Activated CD4-positive, alpha-beta T cell treated with anti-CD3 and anti-CD28 coated beads for 36 hours (primary cell): ENCODE results near the gene RTN4IP1. TPM values are rescaled to one million over a fixed set of nuclear protein-coding genes. Genes with fewer than 3 reads are reported as not detected.
A peak's percentile ranks its signal among the peaks of the same experiment; 100 is the strongest.
"Not testable (repeated sequence)": the region's sequence is repeated elsewhere in the genome, so short reads cannot be mapped to it uniquely, and the experiment has no call there.

Experiments used
- ATAC-seq: fragments of 200-7000 bp; cut with Tn5 transposase; one replicate; pipeline ENCODE4 v1.10.0; 2021; ENCODE audit warnings: mild to moderate bottlenecking, moderate library complexity
- CTCF ChIA-PET: fragments of 350-600 bp; sonication (Branson Sonifier 250); formaldehyde crosslinking; loops from one replicate; lab custom pipeline; 2021; ENCODE audit warnings: antibody characterized with exemption; lab: Charles Lee
- POLR2A ChIA-PET: fragments of 350-600 bp; sonication (Branson Sonifier 250); formaldehyde crosslinking; loops from one replicate; lab custom pipeline; 2021; ENCODE audit warnings: antibody characterized with exemption, inconsistent platforms; lab: Charles Lee
- DNase-seq: peaks from one replicate; pipeline ENCODE4 v3.0.0-alpha.2; 2020
- H3K27ac Mint-ChIP-seq: one replicate; pipeline ENCODE4 v1.8.0; 2021; ENCODE audit warnings: mixed read lengths
- H3K27me3 Mint-ChIP-seq: one replicate; pipeline ENCODE4 v1.8.0; 2021; ENCODE audit warnings: mixed read lengths
- H3K36me3 Mint-ChIP-seq: one replicate; pipeline ENCODE4 v1.8.0; 2021; ENCODE audit warnings: low read depth, mixed read lengths
- H3K4me1 Mint-ChIP-seq: one replicate; pipeline ENCODE4 v1.8.0; 2021; ENCODE audit warnings: mixed read lengths
- H3K4me3 Mint-ChIP-seq: one replicate; pipeline ENCODE4 v1.8.0; 2021; ENCODE audit warnings: mild to moderate bottlenecking, moderate library complexity, mixed read lengths
- H3K9me3 Mint-ChIP-seq: one replicate; pipeline ENCODE4 v1.8.0; 2021; ENCODE audit warnings: low read depth, mixed read lengths
- intact Hi-C, 2 experiments: fragments of 100-400 bp; cut with DNase I in 1 of 2; cut with micrococcal nuclease in 1 of 2; formaldehyde crosslinking; loops; one replicate each; pipeline versions ENCODE4 v1.14.2 to v1.15.1; 2022 to 2024; cut with DNase I, micrococcal nuclease
- total RNA-seq, 2 experiments: library from RNA; stranded (reverse); gene quantifications; one replicate each; pipeline ENCODE4 v1.2.3, GENCODE V29; 2021

Gene RTN4IP1
- total RNA-seq, 2 experiments from 2014 or later, result 4.8 to 9.3 TPM

DNA sequence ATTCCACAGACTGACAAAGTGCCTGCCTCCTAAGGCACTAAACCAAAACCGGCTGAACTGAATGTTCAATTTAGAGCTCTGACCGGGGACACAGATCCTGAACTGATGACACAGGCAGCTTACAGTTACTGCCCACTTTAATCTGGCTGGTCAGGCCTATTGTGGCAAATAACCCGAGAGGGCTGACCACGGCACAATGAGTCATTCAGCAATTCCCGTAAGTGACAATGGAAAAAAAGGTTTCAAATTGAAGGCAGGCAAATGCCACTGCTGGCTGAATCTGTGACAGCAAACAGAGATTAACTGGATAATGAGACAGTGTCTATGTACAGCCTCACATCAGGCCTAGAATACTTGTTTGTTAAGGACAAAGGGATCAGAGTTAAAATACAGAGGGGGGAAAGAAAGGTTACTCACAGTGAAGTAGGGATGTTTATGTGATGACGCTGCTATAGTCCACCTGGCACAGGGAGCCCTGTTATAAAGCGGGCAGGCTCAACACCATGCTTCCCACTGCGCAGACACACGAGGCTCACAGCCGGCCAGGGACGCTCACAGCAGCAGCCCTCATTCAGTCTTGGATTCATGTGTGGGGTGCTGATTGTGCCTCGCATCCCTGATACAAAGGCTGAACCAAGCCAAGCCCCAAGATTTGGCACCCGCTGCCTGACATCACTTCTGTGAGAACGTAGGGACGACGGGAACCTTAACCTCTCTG, 54.4 kb downstream of the RTN4IP1 start:
- intact Hi-C loops, result no loop called here
- Mint-ChIP-seq H3K36me3 (peaks cover 8% of the 10 kb centered on the region), H3K4me3 (no peak overlapping the region), H3K4me1 (no peaks in the 10 kb centered on the region), H3K27ac (peak overlapping the region; percentile 55), H3K27me3 (no peaks in the 10 kb centered on the region), H3K9me3 (no peaks in the 10 kb centered on the region)
- peak; percentile 12 for ATAC-seq
- CTCF ChIA-PET, result interaction anchor here (1.4 to 10.3 kb wide), 2 partner anchors 128 to 404 kb away, joined by 3 to 280 read pairs; no protein-coding TSS in a partner anchor
- DNase-seq, result no peak
- POLR2A ChIA-PET, result no interaction called here

DNA sequence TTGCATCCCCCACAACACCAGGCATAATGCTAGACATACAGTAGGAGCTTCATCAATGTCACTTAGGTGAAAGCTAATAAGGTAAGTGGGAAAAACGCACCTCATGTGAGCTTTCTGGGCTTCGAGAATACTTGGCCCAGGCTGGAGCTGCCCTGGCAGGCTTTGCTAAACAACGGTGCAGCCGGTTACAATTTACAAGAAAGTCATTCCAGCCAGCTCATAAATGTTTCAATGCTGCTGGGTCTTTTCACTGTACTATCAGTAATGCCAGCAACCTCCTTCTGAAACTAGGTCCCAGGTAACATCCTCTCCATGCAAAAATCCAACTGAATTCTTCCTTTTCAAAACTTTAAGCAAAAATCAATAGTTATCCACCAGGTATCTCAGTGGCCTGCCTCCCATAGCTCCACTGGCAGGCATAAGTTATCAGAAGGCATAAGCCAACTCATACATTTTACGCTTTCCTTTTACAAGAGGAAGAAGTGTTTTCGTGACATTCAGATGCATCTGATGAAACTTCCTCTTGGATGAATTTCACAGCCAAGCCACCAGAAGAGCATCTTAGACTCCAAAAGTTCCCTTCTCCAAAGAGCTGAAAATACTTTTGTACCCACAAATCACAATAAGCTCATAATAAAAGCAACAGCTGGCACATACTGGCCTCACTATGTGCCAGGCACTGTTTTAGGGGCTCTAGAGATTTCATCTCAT, 56.3 kb downstream of the RTN4IP1 start:
- Mint-ChIP-seq H3K27me3 (no peaks in the 10 kb centered on the region), H3K27ac (no peak overlapping the region), H3K4me1 (peaks cover 7% of the 10 kb centered on the region), H3K36me3 (peaks cover 10% of the 10 kb centered on the region), H3K9me3 (no peaks in the 10 kb centered on the region), H3K4me3 (no peak overlapping the region)
- no peak for ATAC-seq
- no peak for DNase-seq
- POLR2A ChIA-PET, result no interaction called here
- intact Hi-C loops, result no loop called here
- CTCF ChIA-PET, result interaction anchor here (0.6 to 10.3 kb wide), 8 partner anchors 8 to 419 kb away, joined by 3 to 280 read pairs (median 3); no protein-coding TSS in a partner anchor

DNA sequence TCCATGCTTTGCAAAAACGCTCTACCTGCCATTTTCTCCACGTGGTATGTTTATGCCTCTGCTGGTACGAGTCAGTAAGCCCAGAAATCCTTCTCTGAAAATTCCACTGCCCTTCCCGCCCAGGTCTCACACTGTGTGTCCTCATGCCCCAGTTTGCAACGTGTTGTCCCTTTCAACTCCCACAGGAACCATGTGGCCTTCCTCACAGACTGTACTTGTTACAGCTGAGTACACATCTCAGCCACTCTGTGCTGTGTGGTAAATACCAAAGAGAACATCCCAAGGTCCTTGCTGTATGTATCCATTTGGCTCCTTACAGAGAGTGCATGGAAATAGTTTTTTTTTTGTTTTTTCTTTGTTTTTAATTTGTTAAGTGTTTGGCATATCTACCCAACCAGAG, 56.9 kb downstream of the RTN4IP1 start:
- Mint-ChIP-seq H3K36me3 (peaks cover 13% of the 10 kb centered on the region), H3K4me1 (peaks cover 7% of the 10 kb centered on the region), H3K27ac (no peak overlapping the region), H3K4me3 (no peak overlapping the region), H3K27me3 (no peaks in the 10 kb centered on the region), H3K9me3 (no peaks in the 10 kb centered on the region)
- intact Hi-C loops, result no loop called here
- POLR2A ChIA-PET, result no interaction called here
- ATAC-seq (no peak), DNase-seq (no peak)
- CTCF ChIA-PET, result interaction anchor here (0.6 to 10.3 kb wide), 5 partner anchors 10 to 126 kb away, joined by 3 to 280 read pairs (median 3); no protein-coding TSS in a partner anchor

DNA sequence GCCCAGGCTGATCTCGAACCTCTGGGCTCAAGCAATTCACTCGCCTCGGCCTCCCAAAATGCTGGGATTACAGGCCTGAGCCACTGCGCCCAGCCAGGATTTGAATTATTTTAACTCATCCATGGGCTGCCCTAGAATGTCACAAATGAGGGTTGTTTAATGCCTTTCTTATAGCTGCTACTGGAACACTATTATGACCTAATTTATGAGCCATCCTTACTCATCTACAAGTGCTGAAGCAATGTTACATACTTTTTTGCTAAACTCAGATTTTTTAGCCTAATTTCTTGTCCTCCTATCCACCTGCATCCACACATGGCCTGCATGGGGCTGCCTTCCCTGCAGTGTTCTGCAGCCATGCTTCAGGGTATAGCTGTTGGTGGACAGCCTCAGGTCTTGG, 59.9 kb downstream of the RTN4IP1 start:
- no peak overlapping the region for H3K4me3 Mint-ChIP-seq
- H3K36me3 Mint-ChIP-seq, result peaks cover 28% of the 10 kb centered on the region
- no peak overlapping the region for H3K27ac Mint-ChIP-seq
- H3K27me3 Mint-ChIP-seq, result no peaks in the 10 kb centered on the region
- CTCF ChIA-PET, result interaction anchor here (0.7 to 10.3 kb wide), 3 partner anchors 23 to 123 kb away, joined by 3 to 280 read pairs (median 4); no protein-coding TSS in a partner anchor
- ATAC-seq, result no peak
- POLR2A ChIA-PET, result no interaction called here
- H3K9me3 Mint-ChIP-seq, result no peaks in the 10 kb centered on the region
- intact Hi-C loops, result loop anchor here in 1 of 2 experiments (5.0 to 10.0 kb wide), 2 partner anchors 205 to 408 kb away; partner anchors contain the start of gene CRYBG1
- peaks cover 11% of the 10 kb centered on the region for H3K4me1 Mint-ChIP-seq
- no peak for DNase-seq

DNA sequence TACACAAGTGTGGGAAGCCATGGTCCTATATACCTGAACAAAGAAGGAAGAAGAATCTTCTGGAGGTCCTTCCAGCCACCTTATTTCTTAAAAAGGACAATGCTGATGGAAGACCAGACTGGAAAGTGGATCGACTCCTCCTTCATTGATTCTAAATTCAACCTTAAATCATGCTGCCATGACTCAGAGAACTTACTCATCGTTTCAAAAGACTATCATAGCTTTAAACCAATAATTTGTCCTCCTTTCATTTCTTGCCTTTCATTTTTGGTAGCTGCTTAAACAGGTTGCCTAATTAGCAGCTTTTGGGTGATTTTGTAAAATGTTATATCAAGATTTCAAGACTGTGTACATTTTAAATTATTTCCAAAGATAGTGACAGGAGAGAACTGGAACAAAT, 60.8 kb downstream of the RTN4IP1 start:
- H3K27me3 Mint-ChIP-seq, result no peaks in the 10 kb centered on the region
- peaks cover 32% of the 10 kb centered on the region for H3K36me3 Mint-ChIP-seq
- no peak overlapping the region for H3K4me3 Mint-ChIP-seq
- no peaks in the 10 kb centered on the region for H3K9me3 Mint-ChIP-seq
- intact Hi-C loops, result loop anchor here in 1 of 2 experiments (5.0 to 10.0 kb wide), 2 partner anchors 204 to 409 kb away; partner anchors contain the start of gene CRYBG1
- no peak for DNase-seq
- peak overlapping the region; percentile 62 for H3K27ac Mint-ChIP-seq
- ATAC-seq, result peak; percentile 27
- POLR2A ChIA-PET, result interaction anchor here (0.7 kb wide), 1 partner anchor 1068 kb away, joined by 3 read pairs; no protein-coding TSS in a partner anchor
- H3K4me1 Mint-ChIP-seq, result peaks cover 11% of the 10 kb centered on the region
- CTCF ChIA-PET, result interaction anchor here (0.7 to 10.3 kb wide), 5 partner anchors 13 to 122 kb away, joined by 4 to 280 read pairs (median 4); no protein-coding TSS in a partner anchor

DNA sequence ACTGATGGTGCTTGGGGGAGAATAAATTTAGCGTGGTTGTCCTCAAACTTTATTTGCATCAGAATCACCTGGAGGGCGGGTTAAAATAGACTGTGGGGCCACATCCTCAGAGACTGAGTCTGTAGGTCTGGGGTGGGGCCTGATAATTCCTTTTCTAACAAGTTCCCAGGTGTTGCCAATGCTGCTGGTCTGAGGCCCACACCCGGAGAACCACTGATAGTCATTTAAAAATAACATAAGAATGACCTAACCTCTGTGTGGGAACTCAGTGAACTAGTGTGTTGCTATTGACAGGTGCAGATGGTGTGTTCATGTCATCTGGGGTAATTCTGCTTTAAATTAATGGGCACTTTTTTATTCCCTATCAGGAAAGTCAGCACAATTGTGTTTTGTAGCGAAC, 64.8 kb downstream of the RTN4IP1 start:
- POLR2A ChIA-PET, result no interaction called here
- Mint-ChIP-seq H3K4me1 (peaks cover 26% of the 10 kb centered on the region), H3K27me3 (no peaks in the 10 kb centered on the region), H3K4me3 (no peak overlapping the region), H3K27ac (no peak overlapping the region), H3K36me3 (peaks cover 44% of the 10 kb centered on the region), H3K9me3 (no peaks in the 10 kb centered on the region)
- no peak for ATAC-seq
- no peak for DNase-seq
- intact Hi-C loops, result loop anchor here in 1 of 2 experiments (10.0 kb wide), 1 partner anchor 200 kb away; the partner anchor contains the start of gene CRYBG1
- CTCF ChIA-PET, result interaction anchor here (0.8 to 4.0 kb wide), 8 partner anchors 9 to 225 kb away, joined by 3 to 51 read pairs (median 10); no protein-coding TSS in a partner anchor

DNA sequence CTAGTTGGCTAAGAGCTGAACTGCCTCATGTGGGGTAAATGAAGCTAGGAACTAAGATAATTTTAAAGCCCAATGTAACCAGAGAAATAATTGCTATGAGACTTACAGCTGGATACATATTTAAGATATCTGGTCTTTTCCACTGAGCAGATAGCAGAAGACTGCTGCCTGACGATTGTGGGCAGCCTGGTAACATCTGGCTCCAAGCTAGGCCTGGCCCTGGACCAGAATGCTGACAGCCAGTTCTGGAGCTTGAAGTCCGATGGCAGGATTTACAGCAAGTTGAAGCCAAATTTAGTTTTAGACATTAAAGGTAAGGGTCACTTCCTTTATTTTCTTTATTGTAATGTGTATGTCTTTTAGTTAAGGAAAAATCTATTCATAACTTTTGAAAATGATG, 65.7 kb downstream of the RTN4IP1 start:
- peaks cover 47% of the 10 kb centered on the region for H3K36me3 Mint-ChIP-seq
- DNase-seq (no peak), ATAC-seq (no peak)
- H3K9me3 Mint-ChIP-seq, result no peaks in the 10 kb centered on the region
- H3K27me3 Mint-ChIP-seq, result no peaks in the 10 kb centered on the region
- H3K27ac Mint-ChIP-seq, result no peak overlapping the region
- intact Hi-C loops, result loop anchor here in 1 of 2 experiments (2.0 to 10.0 kb wide), 2 partner anchors 199 to 225 kb away; partner anchors contain the start of gene CRYBG1
- ChIA-PET CTCF (interaction anchor here (0.6 to 4.0 kb wide), 17 partner anchors 11 to 436 kb away, joined by 3 to 51 read pairs (median 4); no protein-coding TSS in a partner anchor), POLR2A (no interaction called here)
- H3K4me1 Mint-ChIP-seq, result peaks cover 24% of the 10 kb centered on the region
- H3K4me3 Mint-ChIP-seq, result no peak overlapping the region

DNA sequence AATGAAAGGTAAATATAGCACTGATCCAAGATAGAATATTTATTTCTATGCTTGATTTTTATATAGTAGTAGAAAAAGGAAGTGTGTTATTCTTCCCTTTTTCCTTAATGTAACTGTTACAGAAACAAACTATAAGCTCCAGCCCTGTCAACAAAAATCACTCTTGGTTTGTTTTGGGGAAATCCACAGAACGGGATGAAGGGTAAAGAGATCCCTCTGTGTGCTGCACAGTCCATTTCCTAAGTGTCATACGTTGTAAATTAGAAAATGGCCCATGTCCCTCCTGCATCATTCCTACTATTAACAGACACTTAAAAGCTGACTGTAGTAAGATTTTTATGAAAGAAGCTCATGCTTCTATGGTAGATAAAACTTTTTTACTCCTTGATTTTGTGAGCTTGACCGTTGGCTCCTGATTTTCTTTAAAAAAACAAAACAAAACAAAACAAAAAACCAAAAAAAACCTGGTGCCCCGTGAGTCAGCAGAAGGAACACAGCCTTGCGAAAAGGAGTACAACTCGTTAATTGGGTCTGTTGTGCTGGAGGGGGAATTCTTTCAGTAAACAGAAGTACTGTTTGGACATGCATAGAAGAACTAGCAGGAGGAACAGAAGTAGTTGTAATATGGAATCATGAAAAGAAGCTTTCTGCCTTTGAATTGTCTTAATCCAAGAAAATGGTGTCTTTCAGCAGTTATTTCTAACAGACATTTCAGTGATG, 67.5 kb downstream of the RTN4IP1 start:
- DNase-seq, result no peak
- H3K4me3 Mint-ChIP-seq, result no peak overlapping the region
- H3K27ac Mint-ChIP-seq, result no peak overlapping the region
- POLR2A ChIA-PET, result interaction anchor here (0.6 to 0.8 kb wide), 3 partner anchors 16 to 86 kb away, joined by 3 to 4 read pairs (median 4); no protein-coding TSS in a partner anchor
- H3K27me3 Mint-ChIP-seq, result no peaks in the 10 kb centered on the region
- intact Hi-C loops, result loop anchor here in 1 of 2 experiments (2.0 to 10.0 kb wide), 2 partner anchors 197 to 223 kb away; partner anchors contain the start of gene CRYBG1
- H3K36me3 Mint-ChIP-seq, result peaks cover 49% of the 10 kb centered on the region
- CTCF ChIA-PET, result interaction anchor here (0.6 to 4.0 kb wide), 20 partner anchors 9 to 227 kb away, joined by 3 to 51 read pairs (median 4); no protein-coding TSS in a partner anchor
- ATAC-seq, result no peak
- H3K9me3 Mint-ChIP-seq, result no peaks in the 10 kb centered on the region
- H3K4me1 Mint-ChIP-seq, result peaks cover 20% of the 10 kb centered on the region

DNA sequence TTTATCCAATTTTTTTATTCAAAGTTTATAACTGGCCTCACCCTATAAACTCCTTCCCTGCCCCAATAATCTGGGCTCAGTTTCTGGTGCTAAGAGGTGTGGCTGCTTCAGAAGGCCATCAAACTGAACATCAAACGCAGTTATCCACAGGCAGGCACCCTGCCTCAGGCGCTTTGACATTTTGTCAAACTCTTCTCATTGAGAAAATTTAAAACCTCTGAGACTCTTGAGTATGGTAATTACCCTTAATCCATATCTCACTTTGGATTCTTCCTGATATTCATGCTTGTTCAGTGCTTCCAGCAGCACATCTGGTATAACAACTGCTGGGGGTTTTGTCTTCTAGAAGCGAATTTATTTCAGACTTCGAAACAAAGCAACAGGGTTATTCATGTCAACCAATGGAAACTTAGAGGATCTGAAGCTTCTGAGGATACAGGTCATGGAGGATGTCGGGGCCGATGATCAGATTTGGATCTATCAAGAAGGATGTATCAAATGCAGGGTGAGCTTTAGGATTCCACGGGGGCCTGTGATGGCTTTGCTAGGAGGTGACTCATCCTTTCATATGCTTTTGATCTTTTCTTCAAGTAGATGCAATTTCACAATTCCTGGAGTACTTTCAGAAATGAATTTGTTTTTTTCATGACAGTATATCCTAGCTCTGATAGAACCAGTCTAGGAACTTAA, 68.2 kb downstream of the RTN4IP1 start:
- peak; percentile 38 for DNase-seq
- intact Hi-C loops, result loop anchor here in 1 of 2 experiments (10.0 kb wide), 1 partner anchor 196 kb away; the partner anchor contains the start of gene CRYBG1
- no peak overlapping the region for H3K27ac Mint-ChIP-seq
- ChIA-PET CTCF (interaction anchor here (0.6 to 4.0 kb wide), 17 partner anchors 10 to 226 kb away, joined by 3 to 51 read pairs (median 4); no protein-coding TSS in a partner anchor), POLR2A (interaction anchor here (0.6 to 0.8 kb wide), 3 partner anchors 15 to 86 kb away, joined by 3 to 4 read pairs (median 4); no protein-coding TSS in a partner anchor)
- H3K4me3 Mint-ChIP-seq, result no peak overlapping the region
- no peaks in the 10 kb centered on the region for H3K27me3 Mint-ChIP-seq
- peak; percentile 83 for ATAC-seq
- peaks cover 18% of the 10 kb centered on the region for H3K4me1 Mint-ChIP-seq
- H3K9me3 Mint-ChIP-seq, result no peaks in the 10 kb centered on the region
- peaks cover 44% of the 10 kb centered on the region for H3K36me3 Mint-ChIP-seq

DNA sequence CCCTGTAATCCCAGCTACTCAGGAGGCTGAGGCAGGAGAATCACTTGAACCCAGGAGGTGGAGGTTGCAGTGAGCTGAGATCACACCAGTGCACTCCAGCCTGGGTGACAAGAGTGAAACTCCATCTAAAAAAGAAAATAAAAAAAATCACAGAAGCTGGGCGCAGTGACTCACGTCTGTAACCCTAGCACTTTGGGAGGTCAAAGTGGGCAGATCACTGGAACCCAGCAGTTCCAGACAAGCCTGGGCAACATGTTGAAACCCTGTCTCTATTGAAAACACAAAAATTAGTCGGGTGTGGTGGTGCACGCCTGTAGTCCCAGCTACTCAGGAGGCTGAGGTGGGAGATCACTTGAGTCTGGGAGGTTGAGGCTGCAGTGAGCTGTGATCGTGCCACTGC, 69.6 kb downstream of the RTN4IP1 start:
- H3K9me3 Mint-ChIP-seq, DNase-seq, H3K27ac Mint-ChIP-seq, H3K27me3 Mint-ChIP-seq, H3K4me3 Mint-ChIP-seq: not testable (repeated sequence)
- POLR2A ChIA-PET, result interaction anchor here (0.7 kb wide), 1 partner anchor 53 kb away, joined by 3 read pairs; no protein-coding TSS in a partner anchor
- Mint-ChIP-seq H3K4me1 (peaks cover 18% of the 10 kb centered on the region), H3K36me3 (peaks cover 45% of the 10 kb centered on the region)
- ATAC-seq, result peak; percentile 52
- intact Hi-C loops, result loop anchor here in 1 of 2 experiments (5.0 to 10.0 kb wide), 2 partner anchors 47 to 195 kb away; partner anchors contain the start of gene CRYBG1
- CTCF ChIA-PET, result interaction anchor here (0.9 to 1.8 kb wide), 6 partner anchors 48 to 224 kb away, joined by 3 to 6 read pairs (median 4); no protein-coding TSS in a partner anchor
